HEK293 (cell line): ENCODE measurements around the gene AFF1.

Experiments used
- CTCF ChIA-PET: fragments of 350-600 bp; formaldehyde crosslinking; extraction: SDS; loops from one replicate; lab custom pipeline; 2021; ENCODE audit warnings: antibody characterized with exemption; lab: Yijun Ruan, JAX
- POLR2A ChIA-PET: fragments of 300-600 bp; formaldehyde crosslinking; extraction: SDS; loops from one replicate; lab custom pipeline; 2020; ENCODE audit warnings: antibody characterized with exemption, inconsistent platforms; lab: Yijun Ruan, JAX
- H3K27ac ChIP-seq: fragments of 200-500 bp; sonication (Bioruptor generic); 2 replicates; pipeline ENCODE4 v1.5.1; 2014; ENCODE audit warnings: low read depth, low read length, control low read depth, inconsistent platforms; ENCODE audit errors: extremely low read depth
- H3K36me3 ChIP-seq, 2 experiments: fragments of 200-500 bp in 1 of 2; sonication (Bioruptor generic) in 1 of 2; 1 replicate in 1 of 2; 2 replicates in 1 of 2; pipeline ENCODE4 v1.5.1; 2014 to 2017; ENCODE audit warnings: inconsistent platforms in 2 of 2, low read length in 2 of 2; ENCODE audit not compliant: control insufficient read depth in 2 of 2, insufficient read depth in 1 of 2
- H3K4me1 ChIP-seq: fragments of 200-500 bp; sonication (Bioruptor generic); 2 replicates; pipeline ENCODE4 v1.5.1; 2014; ENCODE audit warnings: mild to moderate bottlenecking, low read length, inconsistent platforms; ENCODE audit not compliant: control insufficient read depth, insufficient read depth
- H3K4me3 ChIP-seq: 2 replicates; pipeline ENCODE4 v1.5.1; 2011; ENCODE audit warnings: low read depth, mild to moderate bottlenecking, control low read depth, low read length, moderate library complexity
- H3K9me3 ChIP-seq: fragments of 200-500 bp; sonication (Bioruptor generic); 2 replicates; pipeline ENCODE4 v1.5.1; 2014; ENCODE audit warnings: low read depth, low read length, inconsistent platforms; ENCODE audit not compliant: control insufficient read depth, insufficient read depth
- CTCF ChIP-seq: fragments of 450-650 bp; formaldehyde crosslinking; IDR thresholded peaks from 2 replicates; pipeline ENCODE4 v1.5.1; 2016; ENCODE audit warnings: missing biosample characterization, missing genetic modification characterization
- GLIS1 ChIP-seq: fragments of 450-650 bp; formaldehyde crosslinking; IDR thresholded peaks from 2 replicates; pipeline ENCODE4 v1.5.1; 2016; ENCODE audit warnings: missing biosample characterization, missing genetic modification characterization
- HOXA7 ChIP-seq: sonication (generic); formaldehyde crosslinking; IDR thresholded peaks from 2 replicates; pipeline ENCODE4 v1.8.1; 2022; ENCODE audit warnings: missing genetic modification reagents, borderline replicate concordance
- ZFHX2 ChIP-seq: fragments of 450-650 bp; formaldehyde crosslinking; conservative IDR thresholded peaks from 2 replicates; pipeline ENCODE4 v1.5.1; 2016; ENCODE audit warnings: missing biosample characterization, missing genetic modification characterization
- ZNF121 ChIP-seq: fragments of 450-650 bp; formaldehyde crosslinking; IDR thresholded peaks from 2 replicates; pipeline ENCODE4 v1.5.1; 2016; ENCODE audit warnings: missing biosample characterization, missing genetic modification characterization
- ZNF132 ChIP-seq: fragments of 450-650 bp; formaldehyde crosslinking; IDR thresholded peaks from 2 replicates; pipeline ENCODE4 v1.5.1; 2017; ENCODE audit warnings: missing biosample characterization, missing genetic modification characterization, borderline replicate concordance
- ZNF169 ChIP-seq: fragments of 450-650 bp; formaldehyde crosslinking; IDR thresholded peaks from 2 replicates; pipeline ENCODE4 v1.5.1; 2016; ENCODE audit warnings: missing biosample characterization, missing genetic modification characterization
- ZNF202 ChIP-seq: fragments of 450-650 bp; formaldehyde crosslinking; IDR thresholded peaks from 2 replicates; pipeline ENCODE4 v1.5.1; 2016; ENCODE audit warnings: missing biosample characterization, missing genetic modification characterization, borderline replicate concordance
- ZNF24 ChIP-seq: fragments of 450-650 bp; formaldehyde crosslinking; IDR thresholded peaks from 2 replicates; pipeline ENCODE4 v1.5.1; 2016; ENCODE audit warnings: missing biosample characterization, missing genetic modification characterization
- ZNF266 ChIP-seq: fragments of 450-650 bp; formaldehyde crosslinking; IDR thresholded peaks from 2 replicates; pipeline ENCODE4 v1.5.1; 2016; ENCODE audit warnings: missing biosample characterization, missing genetic modification characterization, low read depth
- ZNF394 ChIP-seq: fragments of 450-650 bp; formaldehyde crosslinking; IDR thresholded peaks from 2 replicates; pipeline ENCODE4 v1.5.1; 2016; ENCODE audit warnings: missing biosample characterization, missing genetic modification characterization, mild to moderate bottlenecking, moderate library complexity, borderline replicate concordance
- ZNF513 ChIP-seq: fragments of 450-650 bp; IDR thresholded peaks from 2 replicates; pipeline ENCODE4 v1.5.1; 2018; ENCODE audit warnings: missing biosample characterization, missing genetic modification characterization
- ZNF596 ChIP-seq: fragments of 450-650 bp; IDR thresholded peaks from 2 replicates; pipeline ENCODE4 v1.5.0; 2018; ENCODE audit warnings: missing biosample characterization, mild to moderate bottlenecking, missing genetic modification characterization, moderate library complexity
- ZNF792 ChIP-seq: fragments of 450-650 bp; formaldehyde crosslinking; IDR thresholded peaks from 2 replicates; pipeline ENCODE4 v1.5.1; 2016; ENCODE audit warnings: missing biosample characterization, missing genetic modification characterization
- TF ChIP-seq, protein P1 (sequence below): fragments of 450-650 bp; formaldehyde crosslinking; IDR thresholded peaks from 2 replicates; pipeline ENCODE4 v1.5.1; 2016; ENCODE audit warnings: missing biosample characterization, missing genetic modification characterization
- TF ChIP-seq, protein P2 (sequence below): fragments of 450-650 bp; formaldehyde crosslinking; IDR thresholded peaks from 2 replicates; pipeline ENCODE4 v1.5.1; 2017; ENCODE audit warnings: missing biosample characterization, missing genetic modification characterization

AFF1 gene

DNA sequence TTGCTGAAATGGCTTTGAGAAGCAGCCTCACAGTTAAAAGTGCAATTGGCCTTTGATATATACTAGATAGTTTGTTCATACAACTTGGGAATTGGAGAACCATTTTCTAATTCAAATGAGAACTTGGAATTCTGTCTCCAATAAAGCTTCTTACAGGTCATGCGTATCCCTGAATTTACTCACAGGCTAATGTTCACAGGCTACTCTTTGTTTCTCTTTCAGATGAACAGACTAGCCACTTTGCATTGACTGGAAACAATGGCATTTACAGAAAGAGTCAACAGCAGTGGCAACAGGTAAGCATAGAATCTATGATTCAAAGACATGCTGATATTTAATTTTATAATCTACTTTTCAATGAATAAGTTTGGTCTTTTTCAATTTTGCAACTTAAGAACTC is 13.5 kb downstream of the AFF1 start:
- CTCF ChIA-PET = interaction anchor here (0.6 kb wide), 1 partner anchor 64 kb away, joined by 4 read pairs; no protein-coding TSS in a partner anchor
- H3K4me3 ChIP-seq = no peak overlapping the region
- peaks cover 4% of the 10 kb centered on the region for H3K4me1 ChIP-seq
- H3K9me3 ChIP-seq = no peaks in the 10 kb centered on the region
- no peak overlapping the region for H3K27ac ChIP-seq
- POLR2A ChIA-PET = no interaction called here
- H3K36me3 ChIP-seq = no peaks in the 10 kb centered on the region
- TF ChIP-seq ZNF132 = no peak
- TF ChIP-seq, protein P1, sequence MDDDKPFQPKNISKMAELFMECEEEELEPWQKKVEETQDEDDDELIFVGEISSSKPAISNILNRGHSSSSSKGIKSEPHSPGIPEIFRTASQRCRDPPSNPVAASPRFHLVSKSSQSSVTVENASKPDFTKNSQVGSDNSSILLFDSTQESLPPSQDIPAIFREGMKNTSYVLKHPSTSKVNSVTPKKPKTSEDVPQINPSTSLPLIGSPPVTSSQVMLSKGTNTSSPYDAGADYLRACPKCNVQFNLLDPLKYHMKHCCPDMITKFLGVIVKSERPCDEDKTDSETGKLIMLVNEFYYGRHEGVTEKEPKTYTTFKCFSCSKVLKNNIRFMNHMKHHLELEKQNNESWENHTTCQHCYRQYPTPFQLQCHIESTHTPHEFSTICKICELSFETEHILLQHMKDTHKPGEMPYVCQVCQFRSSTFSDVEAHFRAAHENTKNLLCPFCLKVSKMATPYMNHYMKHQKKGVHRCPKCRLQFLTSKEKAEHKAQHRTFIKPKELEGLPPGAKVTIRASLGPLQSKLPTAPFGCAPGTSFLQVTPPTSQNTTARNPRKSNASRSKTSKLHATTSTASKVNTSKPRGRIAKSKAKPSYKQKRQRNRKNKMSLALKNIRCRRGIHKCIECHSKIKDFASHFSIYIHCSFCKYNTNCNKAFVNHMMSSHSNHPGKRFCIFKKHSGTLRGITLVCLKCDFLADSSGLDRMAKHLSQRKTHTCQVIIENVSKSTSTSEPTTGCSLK (tag by site-specific recombination) = no peak

GRCh38 chr4:86950831-86951525 is 16.2 kb downstream of the AFF1 start:
- no peak overlapping the region for H3K4me3 ChIP-seq
- ChIA-PET POLR2A (no interaction called here), CTCF (interaction anchor here (0.6 kb wide), 1 partner anchor 499 kb away, joined by 3 read pairs; no protein-coding TSS in a partner anchor)
- H3K27ac ChIP-seq = no peak overlapping the region
- no peaks in the 10 kb centered on the region for H3K36me3 ChIP-seq
- H3K4me1 ChIP-seq = peaks cover 4% of the 10 kb centered on the region
- H3K9me3 ChIP-seq = no peaks in the 10 kb centered on the region
- TF ChIP-seq CTCF (tag by site-specific recombination) (no peak), ZNF394 (tag by site-specific recombination) (no peak), ZNF596 (tag by site-specific recombination) (no peak), ZNF513 (no peak), ZFHX2 (no peak), GLIS1 (tag by site-specific recombination) (no peak), ZNF24 (tag by site-specific recombination) (no peak), ZNF266 (tag by site-specific recombination) (no peak), HOXA7 (CRISPR knock-in tag) (no peak), ZNF169 (tag by site-specific recombination) (no peak), ZNF792 (no peak), ZNF121 (tag by site-specific recombination) (no peak), ZNF202 (tag by site-specific recombination) (no peak)
- TF ChIP-seq, protein P2, sequence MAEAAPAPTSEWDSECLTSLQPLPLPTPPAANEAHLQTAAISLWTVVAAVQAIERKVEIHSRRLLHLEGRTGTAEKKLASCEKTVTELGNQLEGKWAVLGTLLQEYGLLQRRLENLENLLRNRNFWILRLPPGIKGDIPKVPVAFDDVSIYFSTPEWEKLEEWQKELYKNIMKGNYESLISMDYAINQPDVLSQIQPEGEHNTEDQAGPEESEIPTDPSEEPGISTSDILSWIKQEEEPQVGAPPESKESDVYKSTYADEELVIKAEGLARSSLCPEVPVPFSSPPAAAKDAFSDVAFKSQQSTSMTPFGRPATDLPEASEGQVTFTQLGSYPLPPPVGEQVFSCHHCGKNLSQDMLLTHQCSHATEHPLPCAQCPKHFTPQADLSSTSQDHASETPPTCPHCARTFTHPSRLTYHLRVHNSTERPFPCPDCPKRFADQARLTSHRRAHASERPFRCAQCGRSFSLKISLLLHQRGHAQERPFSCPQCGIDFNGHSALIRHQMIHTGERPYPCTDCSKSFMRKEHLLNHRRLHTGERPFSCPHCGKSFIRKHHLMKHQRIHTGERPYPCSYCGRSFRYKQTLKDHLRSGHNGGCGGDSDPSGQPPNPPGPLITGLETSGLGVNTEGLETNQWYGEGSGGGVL = no peak
